ENCODE results near the gene CENPA. TPM values are rescaled to one million over a fixed set of nuclear protein-coding genes. Genes with fewer than 3 reads are reported as not detected.

Gene CENPA
- total RNA-seq, 2 donors from 2014 or later, result not detected

GRCh38 chr2:26838121-26838906 lies 52.5 kb downstream of the CENPA start:
- no peak overlapping the region for H3K27ac ChIP-seq
- no peak overlapping the region for H3K4me3 ChIP-seq
- no peak for TF ChIP-seq CTCF (IDR thresholded peaks at IDR 0.05)
- H3K27me3 ChIP-seq (replicated peaks; ENCODE audit: insufficient read depth), result no peaks in the 10 kb centered on the region
- ATAC-seq (ENCODE audit: insufficient number of reproducible peaks, low FRiP score, low read depth), result no peak
- DNase-seq (ENCODE audit: low spot score), result no peak
- no peaks in the 10 kb centered on the region for H3K9me3 ChIP-seq
- no peaks in the 10 kb centered on the region for H3K4me1 ChIP-seq (ENCODE audit: control insufficient read depth in 1 of 2, low read depth in 2 of 2)
- no peaks in the 10 kb centered on the region for H3K36me3 ChIP-seq

- Histone ChIP-seq H3K9me3 (no peaks in the 10 kb centered on the region), H3K27me3 (replicated peaks; ENCODE audit: insufficient read depth) (no peaks in the 10 kb centered on the region), H3K27ac (no peak overlapping the region), H3K4me1 (ENCODE audit: control insufficient read depth in 1 of 2, low read depth in 2 of 2) (no peaks in the 10 kb centered on the region), H3K4me3 (no peak overlapping the region), H3K36me3 (no peaks in the 10 kb centered on the region)
- no peak for DNase-seq (ENCODE audit: low spot score)
- TF ChIP-seq CTCF (IDR thresholded peaks at IDR 0.05), result no peak
- no peak for ATAC-seq (ENCODE audit: insufficient number of reproducible peaks, low FRiP score, low read depth)
Measured at GRCh38 chr2:26840937-26841610, 55.2 kb downstream of the CENPA start.

- Histone ChIP-seq H3K27ac (no peak overlapping the region), H3K4me1 (ENCODE audit: control insufficient read depth in 1 of 2, low read depth in 2 of 2) (peaks cover 6 to 11% of the 10 kb centered on the region in 2 donors), H3K36me3 (no peaks in the 10 kb centered on the region), H3K4me3 (no peak overlapping the region), H3K9me3 (no peaks in the 10 kb centered on the region), H3K27me3 (replicated peaks; ENCODE audit: insufficient read depth) (peaks cover 6% of the 10 kb centered on the region)
- no peak for TF ChIP-seq CTCF (IDR thresholded peaks at IDR 0.05)
- ATAC-seq (ENCODE audit: insufficient number of reproducible peaks, low FRiP score, low read depth) (no peak), DNase-seq (ENCODE audit: low spot score) (no peak)
Measured at GRCh38 chr2:26843041-26843440, 57.2 kb downstream of the CENPA start.

Other genes starting within 250 kb of the CENPA start
- gene CIB4, start 144.7 kb upstream of the CENPA start, total RNA-seq, result not detected
- 10 to 100 TPM in 1 of 2 donors, 1 to 10 TPM in 1; 6.9 to 19.6 TPM for gene KCNK3, start 93.3 kb upstream of the CENPA start, total RNA-seq
- gene SLC35F6, start 21.8 kb upstream of the CENPA start, total RNA-seq, result 10 to 100 TPM; 43.7 to 44.5 TPM
- not detected for gene DPYSL5, start 62.1 kb downstream of the CENPA start, total RNA-seq
- 10 to 100 TPM in 1 of 2 donors, 1 to 10 TPM in 1; 9.1 to 29.9 TPM for gene MAPRE3, start 184.6 kb downstream of the CENPA start, total RNA-seq
- 10 to 100 TPM; 68.2 to 84.4 TPM for gene TMEM214, start 246.9 kb downstream of the CENPA start, total RNA-seq

Measured in thoracic aorta (tissue), 2 donors.